H9 (cell line): ENCODE results near the gene PRRX2. TPM values are rescaled to one million over a fixed set of nuclear protein-coding genes. Genes with fewer than 3 reads are reported as not detected.

ENCODE experiments used
- DNase-seq: peaks from one replicate; pipeline ENCODE4 v3.0.0-alpha.2; 2017
- H2AFZ ChIP-seq: one replicate; pipeline ENCODE4 v1.6.1; 2013; ENCODE audit warnings: mild to moderate bottlenecking, low read length, control low read depth, moderate library complexity
- H2AK5ac ChIP-seq: 2 replicates; pipeline ENCODE4 v1.6.1; 2013; ENCODE audit warnings: low read length, control low read depth, mixed read lengths; ENCODE audit not compliant: insufficient read length
- H2BK120ac ChIP-seq: one replicate; pipeline ENCODE4 v1.6.1; 2013; ENCODE audit warnings: low read depth, mild to moderate bottlenecking, low read length, control low read depth, inconsistent platforms; ENCODE audit not compliant: poor library complexity, severe bottlenecking
- H2BK12ac ChIP-seq: 2 replicates; pipeline ENCODE4 v1.6.1; 2013; ENCODE audit warnings: low read length, control low read depth, mixed read lengths, low read depth; ENCODE audit not compliant: insufficient read length
- H2BK15ac ChIP-seq: 2 replicates; pipeline ENCODE4 v1.6.1; 2013; ENCODE audit warnings: low read depth, low read length, control low read depth
- H2BK20ac ChIP-seq: one replicate; pipeline ENCODE4 v1.6.1; 2013; ENCODE audit warnings: low read depth, mild to moderate bottlenecking, low read length, control low read depth, inconsistent platforms; ENCODE audit not compliant: poor library complexity, severe bottlenecking
- H2BK5ac ChIP-seq: 2 replicates; pipeline ENCODE4 v1.6.1; 2013; ENCODE audit warnings: low read length, control low read depth, mixed read lengths; ENCODE audit not compliant: insufficient read length
- H3K14ac ChIP-seq: 2 replicates; pipeline ENCODE4 v1.6.1; 2013; ENCODE audit warnings: low read length, control low read depth; ENCODE audit not compliant: insufficient read depth
- H3K18ac ChIP-seq: 2 replicates; pipeline ENCODE4 v1.6.1; 2013; ENCODE audit warnings: low read depth, mild to moderate bottlenecking, mixed read lengths, low read length, control low read depth; ENCODE audit not compliant: insufficient read length
- H3K23ac ChIP-seq: 2 replicates; pipeline ENCODE4 v1.6.1; 2013; ENCODE audit warnings: low read length, control low read depth, mixed read lengths, low read depth; ENCODE audit not compliant: insufficient read length
- H3K23me2 ChIP-seq: 2 replicates; pipeline ENCODE4 v1.6.1; 2013; ENCODE audit warnings: low read depth, mild to moderate bottlenecking, mixed read lengths, low read length, control low read depth; ENCODE audit not compliant: insufficient read length, poor library complexity, severe bottlenecking
- H3K27ac ChIP-seq: 2 replicates; pipeline ENCODE4 v1.5.1; 2013; ENCODE audit warnings: low read length, control low read depth, mixed read lengths, low read depth; ENCODE audit not compliant: insufficient read length
- H3K27me3 ChIP-seq: 2 replicates; pipeline ENCODE4 v1.6.1; 2013; ENCODE audit warnings: low read length, control low read depth, inconsistent platforms; ENCODE audit not compliant: insufficient read depth
- H3K4ac ChIP-seq: 2 replicates; pipeline ENCODE4 v1.6.1; 2013; ENCODE audit warnings: low read depth, mild to moderate bottlenecking, control low read depth, inconsistent platforms, low read length, moderate library complexity
- H3K4me1 ChIP-seq: 2 replicates; pipeline ENCODE4 v1.6.1; 2013; ENCODE audit warnings: low read length, control low read depth, inconsistent platforms; ENCODE audit not compliant: insufficient read depth
- H3K4me2 ChIP-seq: 2 replicates; pipeline ENCODE4 v1.6.1; 2013; ENCODE audit warnings: low read length, control low read depth, mixed read lengths; ENCODE audit not compliant: insufficient read length, insufficient read depth
- H3K56ac ChIP-seq: 2 replicates; pipeline ENCODE4 v1.6.1; 2013; ENCODE audit warnings: low read depth, mild to moderate bottlenecking, mixed read lengths, low read length, control low read depth; ENCODE audit not compliant: insufficient read length
- H3K79me1 ChIP-seq: 2 replicates; pipeline ENCODE4 v1.6.1; 2013; ENCODE audit warnings: low read depth, mild to moderate bottlenecking, moderate library complexity, low read length, control low read depth, inconsistent platforms; ENCODE audit not compliant: insufficient read depth, poor library complexity, severe bottlenecking
- H3K79me2 ChIP-seq: 2 replicates; pipeline ENCODE4 v1.6.1; 2013; ENCODE audit warnings: low read length, control low read depth, inconsistent platforms; ENCODE audit not compliant: insufficient read depth
- H3K9ac ChIP-seq: 2 replicates; pipeline ENCODE4 v1.6.1; 2013; ENCODE audit warnings: low read length, control low read depth, mixed read lengths; ENCODE audit not compliant: insufficient read length; ENCODE audit errors: extremely low read depth
- H3K9me3 ChIP-seq: one replicate; pipeline ENCODE4 v1.6.1; 2013; ENCODE audit warnings: low read depth, low read length, inconsistent platforms; ENCODE audit not compliant: control insufficient read depth
- H3T11ph ChIP-seq: one replicate; pipeline ENCODE4 v1.6.1; 2013; ENCODE audit warnings: mild to moderate bottlenecking, low read length, control low read depth, inconsistent platforms
- H4K20me1 ChIP-seq: one replicate; pipeline ENCODE4 v1.6.1; 2013; ENCODE audit not compliant: control insufficient read depth, insufficient read length, insufficient read depth
- H4K5ac ChIP-seq: 2 replicates; pipeline ENCODE4 v1.6.1; 2013; ENCODE audit warnings: low read depth, mild to moderate bottlenecking, mixed read lengths, low read length, control low read depth; ENCODE audit not compliant: insufficient read length
- H4K8ac ChIP-seq: replicated peaks from 2 replicates; pipeline ENCODE4 v1.6.1; 2013; ENCODE audit warnings: low read length, control low read depth, mixed read lengths, low read depth; ENCODE audit not compliant: insufficient read length
- H4K91ac ChIP-seq: 2 replicates; pipeline ENCODE4 v1.6.1; 2013; ENCODE audit warnings: low read depth, mild to moderate bottlenecking, moderate library complexity, mixed read lengths, low read length, control low read depth; ENCODE audit not compliant: insufficient read length
- H3K27ac Mint-ChIP-seq, 3 experiments: 2 replicates in 2 of 3; 3 replicates in 1 of 3; pipeline ENCODE4 v1.8.0; 2020 to 2021; ENCODE audit warnings: mixed read lengths in 3 of 3, mild to moderate bottlenecking in 1 of 3, moderate library complexity in 1 of 3
- H3K27me3 Mint-ChIP-seq: 2 replicates; pipeline ENCODE4 v1.8.0; 2021; ENCODE audit warnings: low read depth, mild to moderate bottlenecking, moderate library complexity, mixed read lengths
- H3K36me3 Mint-ChIP-seq, 3 experiments: 2 replicates in 2 of 3; 3 replicates in 1 of 3; pipeline ENCODE4 v1.8.0; 2020 to 2021; ENCODE audit warnings: low read depth in 3 of 3, mixed read lengths in 3 of 3; ENCODE audit not compliant: insufficient read depth in 1 of 3
- H3K4me1 Mint-ChIP-seq, 2 experiments: 2 replicates each; pipeline ENCODE4 v1.8.0; 2020; ENCODE audit warnings: mixed read lengths in 2 of 2
- H3K4me3 Mint-ChIP-seq, 2 experiments: 2 replicates in 1 of 2; 3 replicates in 1 of 2; pipeline ENCODE4 v1.8.0; 2020 to 2021; ENCODE audit warnings: mild to moderate bottlenecking in 2 of 2, mixed read lengths in 2 of 2, moderate library complexity in 1 of 2
- H3K9me3 Mint-ChIP-seq, 2 experiments: 2 replicates in 1 of 2; 3 replicates in 1 of 2; pipeline ENCODE4 v1.8.0; 2020; ENCODE audit warnings: mild to moderate bottlenecking in 2 of 2, mixed read lengths in 2 of 2, moderate library complexity in 1 of 2
- WGBS: extraction: QIAGEN DNeasy Blood & Tissue Kit; methylation state at CpG from one replicate; pipeline ENCODE4 v1.1.7; 2013; ENCODE audit warnings: missing lambda C conversion rate, low lambda C conversion rate, mixed read lengths; ENCODE audit not compliant: insufficient read length; ENCODE audit errors: extremely low coverage; 5-methylcytosine and 5-hydroxymethylcytosine counted together
- total RNA-seq: library from RNA; stranded (reverse); gene quantifications from 2 replicates; pipeline ENCODE4 v1.2.1, GENCODE V29; 2021
- TF ChIP-seq, protein P1 (sequence below): fragments of 200-600 bp; sonication (generic); conservative IDR thresholded peaks from 3 replicates; pipeline ENCODE4 v1.8.0; 2021; ENCODE audit warnings: antibody characterized with exemption, mild to moderate bottlenecking

Gene PRRX2
- total RNA-seq, 1 experiment from 2014 or later: 3.9 TPM

DNA sequence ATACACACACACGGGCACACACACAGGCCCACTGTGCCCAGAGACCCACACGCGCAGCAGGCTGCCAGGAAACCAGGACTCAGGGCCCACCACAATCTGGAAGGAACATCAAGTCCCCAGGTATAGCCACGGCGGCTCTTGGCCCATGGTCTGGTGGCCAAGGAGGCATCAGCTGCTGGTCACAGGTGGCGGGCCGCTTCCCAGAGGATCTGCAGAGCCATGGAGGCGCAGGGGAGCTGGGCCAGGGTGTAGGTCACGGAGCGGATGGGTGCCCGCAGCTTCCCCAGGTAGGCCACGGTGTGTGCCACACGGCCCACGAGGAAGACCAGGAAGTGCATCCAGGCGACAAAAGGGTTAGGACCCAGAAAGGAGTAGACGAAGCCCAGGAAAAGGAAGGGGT, 74.0 kb downstream of the PRRX2 start:
- Histone ChIP-seq H3K27me3 (no peaks in the 10 kb centered on the region), H2BK15ac (no peak overlapping the region; the same call in 1 of the 2 replicates), H2AFZ (no peak overlapping the region), H3K56ac (no peak overlapping the region), H4K20me1 (no peaks in the 10 kb centered on the region), H2BK12ac (no peak overlapping the region), H3K23ac (no peak overlapping the region), H2AK5ac (no peak overlapping the region), H2BK20ac (no peak overlapping the region), H3K9ac (no peak overlapping the region), H3K23me2 (peaks cover 4% of the 10 kb centered on the region), H2BK5ac (no peak overlapping the region), H3K27ac (no peak overlapping the region), H2BK120ac (no peak overlapping the region), H4K91ac (no peak overlapping the region), H3K4ac (no peak overlapping the region), H3K79me2 (no peaks in the 10 kb centered on the region), H3K9me3 (no peaks in the 10 kb centered on the region), H3K4me2 (no peak overlapping the region), H3K18ac (no peak overlapping the region), H3K79me1 (no peaks in the 10 kb centered on the region), H4K8ac (no peak overlapping the region), H3T11ph (no peak overlapping the region), H3K4me1 (no peaks in the 10 kb centered on the region), H4K5ac (no peak overlapping the region), H3K14ac (no peak overlapping the region)
- no peak overlapping the region; a peak in 1 of 7 replicates for H3K27ac Mint-ChIP-seq
- TF ChIP-seq, protein P1, sequence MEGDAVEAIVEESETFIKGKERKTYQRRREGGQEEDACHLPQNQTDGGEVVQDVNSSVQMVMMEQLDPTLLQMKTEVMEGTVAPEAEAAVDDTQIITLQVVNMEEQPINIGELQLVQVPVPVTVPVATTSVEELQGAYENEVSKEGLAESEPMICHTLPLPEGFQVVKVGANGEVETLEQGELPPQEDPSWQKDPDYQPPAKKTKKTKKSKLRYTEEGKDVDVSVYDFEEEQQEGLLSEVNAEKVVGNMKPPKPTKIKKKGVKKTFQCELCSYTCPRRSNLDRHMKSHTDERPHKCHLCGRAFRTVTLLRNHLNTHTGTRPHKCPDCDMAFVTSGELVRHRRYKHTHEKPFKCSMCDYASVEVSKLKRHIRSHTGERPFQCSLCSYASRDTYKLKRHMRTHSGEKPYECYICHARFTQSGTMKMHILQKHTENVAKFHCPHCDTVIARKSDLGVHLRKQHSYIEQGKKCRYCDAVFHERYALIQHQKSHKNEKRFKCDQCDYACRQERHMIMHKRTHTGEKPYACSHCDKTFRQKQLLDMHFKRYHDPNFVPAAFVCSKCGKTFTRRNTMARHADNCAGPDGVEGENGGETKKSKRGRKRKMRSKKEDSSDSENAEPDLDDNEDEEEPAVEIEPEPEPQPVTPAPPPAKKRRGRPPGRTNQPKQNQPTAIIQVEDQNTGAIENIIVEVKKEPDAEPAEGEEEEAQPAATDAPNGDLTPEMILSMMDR: no peak
- WGBS: no CpG with 5 or more reads among the region's 16 CpGs
- no peaks in the 10 kb centered on the region for H3K36me3 Mint-ChIP-seq
- no peaks in the 10 kb centered on the region for H3K9me3 Mint-ChIP-seq
- H3K4me3 Mint-ChIP-seq: no peak overlapping the region
- no peak for DNase-seq
- H3K27me3 Mint-ChIP-seq: peaks cover 12% of the 10 kb centered on the region
- H3K4me1 Mint-ChIP-seq: peaks cover 2 to 5% of the 10 kb centered on the region in 2 experiments; a peak in 3 of 4 replicates
